Measurements from ENCODE around the gene SUCLG1.

The SUCLG1 gene

GRCh38 chr2:84435345-84436025, 23.6 kb downstream of the SUCLG1 start:
- no peak overlapping the region for H3K4me3 ChIP-seq (ENCODE audit: control insufficient read depth, low read depth, low read length)
- DNase-seq (ENCODE audit: low read depth) = peak; percentile 48
- TF ChIP-seq CTCF (conservative IDR thresholded peaks at IDR 0.05; ENCODE audit: control insufficient read depth, insufficient read depth, low read depth, low read length) = no peak

- no peak for DNase-seq (ENCODE audit: low read depth)
- TF ChIP-seq CTCF (conservative IDR thresholded peaks at IDR 0.05; ENCODE audit: control insufficient read depth, insufficient read depth, low read depth, low read length) = no peak
Measured at GRCh38 chr2:84429328-84429727, 29.8 kb downstream of the SUCLG1 start.

GRCh38 chr2:84427235-84428138, 31.6 kb downstream of the SUCLG1 start:
- TF ChIP-seq CTCF (conservative IDR thresholded peaks at IDR 0.05; ENCODE audit: control insufficient read depth, insufficient read depth, low read depth, low read length) = no peak
- no peak overlapping the region for H3K4me3 ChIP-seq (ENCODE audit: control insufficient read depth, low read depth, low read length)
- DNase-seq (ENCODE audit: low read depth) = peak; percentile 45

More at GRCh38 chr2:84429328-84429727, 29.8 kb downstream of the SUCLG1 start:
- no peak overlapping the region for H3K4me3 ChIP-seq (ENCODE audit: control insufficient read depth, low read depth, low read length)

- no peak overlapping the region for H3K4me3 ChIP-seq (ENCODE audit: control insufficient read depth, low read depth, low read length)
- DNase-seq (ENCODE audit: low read depth) = no peak
- no peak for TF ChIP-seq CTCF (conservative IDR thresholded peaks at IDR 0.05; ENCODE audit: control insufficient read depth, insufficient read depth, low read depth, low read length)
Measured at GRCh38 chr2:84425310-84425709, 33.8 kb downstream of the SUCLG1 start.

- H3K4me3 ChIP-seq (ENCODE audit: control insufficient read depth, low read depth, low read length) = no peak overlapping the region
- TF ChIP-seq CTCF (conservative IDR thresholded peaks at IDR 0.05; ENCODE audit: control insufficient read depth, insufficient read depth, low read depth, low read length) = peak; percentile 48
- peak; percentile 32 for DNase-seq (ENCODE audit: low read depth)
Measured at GRCh38 chr2:84424152-84424551, 34.9 kb downstream of the SUCLG1 start.

GRCh38 chr2:84421791-84422190, 37.3 kb downstream of the SUCLG1 start:
- H3K4me3 ChIP-seq (ENCODE audit: control insufficient read depth, low read depth, low read length) = no peak overlapping the region
- TF ChIP-seq CTCF (conservative IDR thresholded peaks at IDR 0.05; ENCODE audit: control insufficient read depth, insufficient read depth, low read depth, low read length) = no peak
- no peak for DNase-seq (ENCODE audit: low read depth)
